Measurements from ENCODE around the gene NUDT5.

Gene NUDT5

GRCh38 chr10:12187321-12187905 is 8.3 kb downstream of the NUDT5 start:
- no peak overlapping the region for H3K4me3 ChIP-seq (ENCODE audit: insufficient read depth in 1 of 2, low read depth in 1 of 2, low read length in 2 of 2)
- DNase-seq = no peak
- peaks cover 8 to 54% of the 10 kb centered on the region in 2 experiments for H3K36me3 ChIP-seq (ENCODE audit: control insufficient read depth in 1 of 2, insufficient read depth in 2 of 2, low read depth in 1 of 2, low read length in 2 of 2)
- no peak overlapping the region for H2BK15ac ChIP-seq (ENCODE audit: low read depth, poor library complexity, severe bottlenecking)
- H3K4me2 ChIP-seq (ENCODE audit: low read length, poor library complexity, severe bottlenecking) = no peak overlapping the region
- no peak overlapping the region for H2AFZ ChIP-seq (ENCODE audit: low read depth, low read length)
- peaks cover 3% of the 10 kb centered on the region for H3K4me1 ChIP-seq (ENCODE audit: control insufficient read depth, insufficient read depth, low read depth, low read length)
- H3K9me3 ChIP-seq (ENCODE audit: control insufficient read depth, low read length) = no peaks in the 10 kb centered on the region
- no peak overlapping the region for H2BK120ac ChIP-seq (ENCODE audit: low read depth, low read length)
- no peak overlapping the region for H3K9ac ChIP-seq (ENCODE audit: low read length)
- H3K18ac ChIP-seq (ENCODE audit: low read depth in 1 of 2, low read length in 2 of 2) = no peak overlapping the region
- H3K27me3 ChIP-seq (ENCODE audit: control insufficient read depth in 1 of 2, insufficient read depth in 1 of 2, low read length in 2 of 2) = no peaks in the 10 kb centered on the region
- H2AK5ac ChIP-seq (ENCODE audit: low read length, severe bottlenecking) = no peak overlapping the region
- 100% methylated on average over 2 of the region's 5 CpGs for WGBS
- H2BK12ac ChIP-seq (ENCODE audit: low read length in 2 of 2) = no peak overlapping the region
- peaks cover 27% of the 10 kb centered on the region for H3K79me1 ChIP-seq (replicated peaks; ENCODE audit: low read length, poor library complexity, severe bottlenecking)
- H3K23ac ChIP-seq (ENCODE audit: low read length in 2 of 2) = no peak overlapping the region
- no peak overlapping the region for H2BK5ac ChIP-seq (ENCODE audit: low read depth, low read length, poor library complexity, severe bottlenecking)
- H4K8ac ChIP-seq (ENCODE audit: low read length) = no peak overlapping the region
- H3K4ac ChIP-seq (ENCODE audit: low read depth in 1 of 2, low read length in 2 of 2) = no peak overlapping the region
- no peak overlapping the region for H4K91ac ChIP-seq (ENCODE audit: low read length)
- H3K14ac ChIP-seq (ENCODE audit: low read length in 2 of 2) = no peak overlapping the region
- H3K27ac ChIP-seq (ENCODE audit: low read length, poor library complexity, severe bottlenecking) = no peak overlapping the region

DNA sequence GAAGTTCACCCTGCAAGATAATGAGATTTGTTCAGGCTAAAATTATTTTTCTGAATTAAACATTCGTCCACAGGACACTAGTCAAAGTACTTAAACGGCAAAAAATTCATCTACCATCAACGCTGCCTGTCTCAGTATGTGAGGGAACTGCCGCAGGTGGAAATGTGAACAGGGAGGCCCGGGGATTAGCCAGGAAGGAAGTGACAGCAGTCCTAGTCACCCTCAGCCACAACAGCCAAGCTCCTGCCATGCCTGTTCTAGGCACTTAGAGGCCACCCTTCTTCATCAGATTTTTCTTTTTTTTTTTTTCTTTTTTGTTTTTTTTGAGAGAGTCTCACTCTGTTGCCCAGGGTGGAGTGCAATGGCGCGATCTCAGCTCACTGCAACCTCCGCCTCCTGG is 9.4 kb downstream of the NUDT5 start:
- Histone ChIP-seq H3K9ac (ENCODE audit: low read length) (no peak overlapping the region), H3K9me3 (ENCODE audit: control insufficient read depth, low read length) (no peaks in the 10 kb centered on the region), H3K36me3 (ENCODE audit: control insufficient read depth in 1 of 2, insufficient read depth in 2 of 2, low read depth in 1 of 2, low read length in 2 of 2) (peaks cover 11 to 60% of the 10 kb centered on the region in 2 experiments), H3K4me3 (ENCODE audit: insufficient read depth in 1 of 2, low read depth in 1 of 2, low read length in 2 of 2) (no peak overlapping the region), H3K79me1 (replicated peaks; ENCODE audit: low read length, poor library complexity, severe bottlenecking) (peaks cover 30% of the 10 kb centered on the region), H3K4ac (ENCODE audit: low read depth in 1 of 2, low read length in 2 of 2) (no peak overlapping the region), H4K91ac (ENCODE audit: low read length) (no peak overlapping the region), H2AK5ac (ENCODE audit: low read length, severe bottlenecking) (no peak overlapping the region), H2AFZ (ENCODE audit: low read depth, low read length) (no peak overlapping the region), H2BK12ac (ENCODE audit: low read length in 2 of 2) (no peak overlapping the region), H3K4me2 (ENCODE audit: low read length, poor library complexity, severe bottlenecking) (no peak overlapping the region), H3K27me3 (ENCODE audit: control insufficient read depth in 1 of 2, insufficient read depth in 1 of 2, low read length in 2 of 2) (no peaks in the 10 kb centered on the region), H2BK15ac (ENCODE audit: low read depth, poor library complexity, severe bottlenecking) (no peak overlapping the region), H3K27ac (ENCODE audit: low read length, poor library complexity, severe bottlenecking) (no peak overlapping the region), H3K18ac (ENCODE audit: low read depth in 1 of 2, low read length in 2 of 2) (no peak overlapping the region), H3K23ac (ENCODE audit: low read length in 2 of 2) (no peak overlapping the region), H4K8ac (ENCODE audit: low read length) (no peak overlapping the region), H3K4me1 (ENCODE audit: control insufficient read depth, insufficient read depth, low read depth, low read length) (peaks cover 3% of the 10 kb centered on the region), H2BK120ac (ENCODE audit: low read depth, low read length) (no peak overlapping the region), H3K14ac (ENCODE audit: low read length in 2 of 2) (no peak overlapping the region), H2BK5ac (ENCODE audit: low read depth, low read length, poor library complexity, severe bottlenecking) (no peak overlapping the region)
- DNase-seq = no peak
- WGBS = 86% methylated on average over 8 of the region's 8 CpGs

- H3K36me3 ChIP-seq (ENCODE audit: control insufficient read depth in 1 of 2, insufficient read depth in 2 of 2, low read depth in 1 of 2, low read length in 2 of 2) = peaks cover 13 to 82% of the 10 kb centered on the region in 2 experiments
- no peak overlapping the region for H2AK5ac ChIP-seq (ENCODE audit: low read length, severe bottlenecking)
- no peak overlapping the region for H2BK12ac ChIP-seq (ENCODE audit: low read length in 2 of 2)
- H3K9ac ChIP-seq (ENCODE audit: low read length) = no peak overlapping the region
- H2AFZ ChIP-seq (ENCODE audit: low read depth, low read length) = no peak overlapping the region
- no peak overlapping the region for H4K8ac ChIP-seq (ENCODE audit: low read length)
- H3K27me3 ChIP-seq (ENCODE audit: control insufficient read depth in 1 of 2, insufficient read depth in 1 of 2, low read length in 2 of 2) = no peaks in the 10 kb centered on the region
- no peak overlapping the region for H3K4me2 ChIP-seq (ENCODE audit: low read length, poor library complexity, severe bottlenecking)
- peaks cover 4% of the 10 kb centered on the region for H3K4me1 ChIP-seq (ENCODE audit: control insufficient read depth, insufficient read depth, low read depth, low read length)
- H3K14ac ChIP-seq (ENCODE audit: low read length in 2 of 2) = no peak overlapping the region
- no peak overlapping the region for H2BK120ac ChIP-seq (ENCODE audit: low read depth, low read length)
- WGBS = 98% methylated on average over 6 of the region's 7 CpGs
- no peak overlapping the region for H3K18ac ChIP-seq (ENCODE audit: low read depth in 1 of 2, low read length in 2 of 2)
- H3K4ac ChIP-seq (ENCODE audit: low read depth in 1 of 2, low read length in 2 of 2) = no peak overlapping the region
- no peak overlapping the region for H2BK15ac ChIP-seq (ENCODE audit: low read depth, poor library complexity, severe bottlenecking)
- H3K23ac ChIP-seq (ENCODE audit: low read length in 2 of 2) = no peak overlapping the region
- no peak overlapping the region for H2BK5ac ChIP-seq (ENCODE audit: low read depth, low read length, poor library complexity, severe bottlenecking)
- no peak for DNase-seq
- peaks cover 31% of the 10 kb centered on the region for H3K79me1 ChIP-seq (replicated peaks; ENCODE audit: low read length, poor library complexity, severe bottlenecking)
- no peak overlapping the region for H3K4me3 ChIP-seq (ENCODE audit: insufficient read depth in 1 of 2, low read depth in 1 of 2, low read length in 2 of 2)
- H3K9me3 ChIP-seq (ENCODE audit: control insufficient read depth, low read length) = no peaks in the 10 kb centered on the region
- no peak overlapping the region for H4K91ac ChIP-seq (ENCODE audit: low read length)
- no peak overlapping the region for H3K27ac ChIP-seq (ENCODE audit: low read length, poor library complexity, severe bottlenecking)
These were observed 11.5 kb downstream of the NUDT5 start for GRCh38 chr10:12184165-12184564.

DNA sequence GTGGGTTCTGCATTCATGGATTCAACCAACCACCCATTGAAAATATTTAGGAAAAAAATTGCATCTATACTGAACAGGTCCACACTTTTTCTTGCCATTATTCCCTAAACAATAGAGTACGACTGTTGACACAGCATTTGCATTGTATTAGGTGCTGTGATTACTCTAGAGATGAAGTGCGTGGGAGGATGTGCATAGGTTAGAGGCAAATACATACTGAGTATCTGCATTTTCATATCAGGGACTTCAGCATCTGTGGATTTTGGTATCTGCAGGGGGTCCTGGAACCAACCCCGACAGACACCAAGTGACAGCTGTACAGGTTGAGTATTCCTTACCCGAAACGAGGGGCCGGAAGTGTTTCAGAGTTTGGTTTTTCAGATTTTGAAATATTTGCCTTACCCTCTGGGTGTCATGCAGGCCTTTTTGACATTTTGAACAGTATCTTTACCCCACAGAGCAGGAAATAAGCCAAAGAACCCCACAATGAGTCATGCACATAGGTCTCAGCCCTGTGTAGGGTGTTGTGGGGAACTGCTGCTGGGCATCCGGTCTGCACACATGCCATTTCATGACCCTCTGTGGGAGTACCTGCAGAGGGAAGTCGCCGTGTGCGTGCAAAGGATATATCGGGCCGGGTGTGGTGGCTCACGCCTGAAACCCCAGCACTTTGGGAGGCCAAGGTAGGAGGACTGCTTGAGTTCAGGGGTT is 14.5 kb downstream of the NUDT5 start:
- Histone ChIP-seq H3K27me3 (ENCODE audit: control insufficient read depth in 1 of 2, insufficient read depth in 1 of 2, low read length in 2 of 2) (no peaks in the 10 kb centered on the region), H2BK120ac (ENCODE audit: low read depth, low read length) (no peak overlapping the region), H3K4ac (ENCODE audit: low read depth in 1 of 2, low read length in 2 of 2) (no peak overlapping the region), H3K4me3 (ENCODE audit: insufficient read depth in 1 of 2, low read depth in 1 of 2, low read length in 2 of 2) (no peak overlapping the region), H3K23ac (ENCODE audit: low read length in 2 of 2) (no peak overlapping the region), H3K4me1 (ENCODE audit: control insufficient read depth, insufficient read depth, low read depth, low read length) (peaks cover 5% of the 10 kb centered on the region), H3K4me2 (ENCODE audit: low read length, poor library complexity, severe bottlenecking) (no peak overlapping the region), H3K79me1 (replicated peaks; ENCODE audit: low read length, poor library complexity, severe bottlenecking) (peaks cover 19% of the 10 kb centered on the region), H3K14ac (ENCODE audit: low read length in 2 of 2) (no peak overlapping the region), H3K36me3 (ENCODE audit: control insufficient read depth in 1 of 2, insufficient read depth in 2 of 2, low read depth in 1 of 2, low read length in 2 of 2) (peaks cover 26 to 89% of the 10 kb centered on the region in 2 experiments), H2AFZ (ENCODE audit: low read depth, low read length) (no peak overlapping the region), H2BK15ac (ENCODE audit: low read depth, poor library complexity, severe bottlenecking) (no peak overlapping the region), H2AK5ac (ENCODE audit: low read length, severe bottlenecking) (no peak overlapping the region), H4K8ac (ENCODE audit: low read length) (no peak overlapping the region), H3K27ac (ENCODE audit: low read length, poor library complexity, severe bottlenecking) (no peak overlapping the region), H2BK12ac (ENCODE audit: low read length in 2 of 2) (no peak overlapping the region), H2BK5ac (ENCODE audit: low read depth, low read length, poor library complexity, severe bottlenecking) (no peak overlapping the region), H3K18ac (ENCODE audit: low read depth in 1 of 2, low read length in 2 of 2) (no peak overlapping the region), H3K9ac (ENCODE audit: low read length) (no peak overlapping the region), H3K9me3 (ENCODE audit: control insufficient read depth, low read length) (no peaks in the 10 kb centered on the region), H4K91ac (ENCODE audit: low read length) (no peak overlapping the region)
- 98% methylated on average over 12 of the region's 13 CpGs for WGBS
- DNase-seq = no peak
